K562 (cell line): ENCODE measurements around the gene HSD11B1L. TPM values are rescaled to one million over a fixed set of nuclear protein-coding genes. Genes with fewer than 3 reads are reported as not detected.
A peak's percentile ranks its signal among the peaks of the same experiment; 100 is the strongest.

ENCODE experiments used
- ARHGAP35 ChIP-seq: fragments of 450-650 bp; IDR thresholded peaks from 2 replicates; pipeline ENCODE4 v1.6.1; 2018; ENCODE audit not compliant: partially characterized antibody
- CC2D1A ChIP-seq: fragments of 450-650 bp; IDR thresholded peaks from 2 replicates; pipeline ENCODE4 v1.6.1; 2017; ENCODE audit warnings: mild to moderate bottlenecking
- FOXA1 ChIP-seq: fragments of 450-650 bp; IDR thresholded peaks from 2 replicates; pipeline ENCODE4 v1.6.1; 2016; ENCODE audit warnings: mild to moderate bottlenecking, borderline replicate concordance
- GATA2 ChIP-seq: sonication (generic); formaldehyde crosslinking; IDR thresholded peaks from 2 replicates; pipeline ENCODE4 v1.4.0; 2020; ENCODE audit warnings: mild to moderate bottlenecking, missing genetic modification reagents
- HBP1 ChIP-seq: fragments of 450-650 bp; formaldehyde crosslinking; IDR thresholded peaks from 2 replicates; pipeline ENCODE4 v1.4.0; 2022; ENCODE audit warnings: missing genetic modification characterization
- HDGF ChIP-seq: fragments of 450-650 bp; IDR thresholded peaks from 2 replicates; pipeline ENCODE4 v1.6.1; 2016
- MAFK ChIP-seq: IDR thresholded peaks from 2 replicates; pipeline ENCODE4 v1.6.1; 2011; ENCODE audit warnings: low read length, improper control_type of control experiment
- PBX2 ChIP-seq, 2 experiments: IDR thresholded peaks in 1 of 2; conservative IDR thresholded peaks in 1 of 2; 2 replicates each; pipeline ENCODE4 v1.6.1; 2016; ENCODE audit warnings: low read depth in 2 of 2, mild to moderate bottlenecking in 1 of 2, missing compliant biosample characterization in 1 of 2, missing genetic modification characterization in 1 of 2, moderate library complexity in 1 of 2
- TSC22D4 ChIP-seq: fragments of 450-650 bp; IDR thresholded peaks from 2 replicates; pipeline ENCODE4 v1.6.1; 2016; ENCODE audit warnings: missing genetic modification characterization, missing biosample characterization, control low read depth
- ZNF224 ChIP-seq: sonication (generic); formaldehyde crosslinking; IDR thresholded peaks from 2 replicates; pipeline ENCODE4 v1.8.0; 2022; ENCODE audit warnings: mild to moderate bottlenecking, missing genetic modification reagents
- polyA plus RNA-seq, 8 experiments: library from polyadenylated mRNA; depleted of rRNA in 4 of 8; stranded (reverse) in 5 of 8; unstranded in 3 of 8; fragments of >200 nt; fragmentation: Nextera tagmentation in 2 of 8; fragmentation: Illumina TruSeq in 1 of 8; extraction: Ambion mirVana in 2 of 8; extraction: Trizol in 1 of 8; gene quantifications; 2 replicates each; pipeline versions ENCODE4 v1.2.1 to v1.2.3, GENCODE V29; 2011 to 2014; ENCODE audit warnings: inconsistent platforms in 1 of 8, missing spikeins in 1 of 8
- total RNA-seq, 7 experiments: library from RNA; depleted of rRNA in 6 of 7; stranded (reverse); fragments of >200 nt in 6 of 7; fragmentation: Illumina TruSeq in 2 of 7; extraction: Trizol in 2 of 7; gene quantifications; 2 replicates each; pipeline versions ENCODE4 v1.2.1 to v1.2.3, GENCODE V29; 2011 to 2021; ENCODE audit warnings: low replicate concordance in 1 of 7

HSD11B1L gene
- total and polyA plus RNA-seq, 9 of the 15 experiments (the other 6 are each of a cell fraction or from before 2014, with no cell fraction given) = 0.31 to 7.7 (median 2.3) TPM

GRCh38 chr19:5681391-5682106 is 722 bp downstream of the HSD11B1L start (continued):
- no peak for TF ChIP-seq CC2D1A
- no peak for TF ChIP-seq PBX2 (CRISPR knock-in tag; IDR thresholded peaks at IDR 0.05; ENCODE audit: low read depth)
- 0 out of 2 replicates have a peak, but pooled peaks have one; percentile 10 for TF ChIP-seq PBX2 (tag; conservative IDR thresholded peaks at IDR 0.05; ENCODE audit: low read depth)
- TF ChIP-seq FOXA1 = no peak
- TF ChIP-seq TSC22D4 (tag) = 0 out of 2 replicates have a peak, but pooled peaks have one; percentile 74
- TF ChIP-seq HDGF = 0 out of 2 replicates have a peak, but pooled peaks have one; percentile 67
- peak; percentile 55 for TF ChIP-seq ARHGAP35
- peak; percentile 70; the same call in 1 of the 2 replicates for TF ChIP-seq HBP1 (CRISPR knock-in tag)
- TF ChIP-seq MAFK = no peak
- TF ChIP-seq ZNF224 (CRISPR knock-in tag) = no peak
- no peak for TF ChIP-seq GATA2 (CRISPR knock-in tag)
